ENCODE results near the gene CEP85L.

- TF ChIP-seq CTCF (IDR thresholded peaks at IDR 0.05 in 8 of 11, conservative IDR thresholded peaks at IDR 0.05 in 3 of 11) (no peak), POLR2A (IDR thresholded peaks at IDR 0.05) (no peak)
Measured at GRCh38 chr6:118436482-118436881, 214.9 kb downstream of the CEP85L start.
